Measurements from ENCODE around the gene EHD4. TPM values are rescaled to one million over a fixed set of nuclear protein-coding genes. Genes with fewer than 3 reads are reported as not detected.

Gene EHD4
- total and polyA plus RNA-seq, 2 donors (not counting 3 experiments of a cell fraction or from before 2014, with no cell fraction given): 96.7 to 128 TPM

- TF ChIP-seq MYC (IDR thresholded peaks at IDR 0.05; ENCODE audit: low read depth, low read length) (no peak), CTCF (IDR thresholded peaks at IDR 0.05; ENCODE audit: extremely low read depth in 1 of 2, insufficient read depth in 1 of 2, low read depth in 1 of 2, low read length in 2 of 2) (peak in 1 of 2 donors; percentile 1), POLR2A (IDR thresholded peaks at IDR 0.05; ENCODE audit: low read depth, low read length) (no peak), POLR2AphosphoS5 (IDR thresholded peaks at IDR 0.05; ENCODE audit: insufficient read depth, low read depth, low read length) (peak; percentile 16), MAX (IDR thresholded peaks at IDR 0.05; ENCODE audit: insufficient read depth, insufficient read length) (no peak), GATA2 (IDR thresholded peaks at IDR 0.05; ENCODE audit: insufficient read depth, insufficient read length, low read depth, low read length) (no peak), EZH2 (IDR thresholded peaks at IDR 0.05; ENCODE audit: borderline replicate concordance, low read depth, low read length, severe bottlenecking) (no peak), JUN (IDR thresholded peaks at IDR 0.05; ENCODE audit: borderline replicate concordance, insufficient read depth, insufficient read length, low read depth) (no peak), FOS (IDR thresholded peaks at IDR 0.05; ENCODE audit: borderline replicate concordance, insufficient read depth, low read length) (no peak)
- peak; percentile 83 for DNase-seq (ENCODE audit: low read depth, low spot score)
- Histone ChIP-seq H3K9ac (replicated peaks; ENCODE audit: extremely low read depth, insufficient read depth, low read length) (peak overlapping the region; percentile 78), H3K4me3 (replicated peaks in 1 of 3; ENCODE audit: insufficient read depth in 1 of 3, low read depth in 1 of 3, low read length in 3 of 3) (peak overlapping the region; percentile 84 to 100 (median 97)), H3K9me3 (replicated peaks; ENCODE audit: control insufficient read depth, insufficient read depth, low read length) (no peaks in the 10 kb centered on the region), H3K9me1 (replicated peaks; ENCODE audit: control insufficient read depth, extremely low read depth, insufficient read depth, low read length) (no peaks in the 10 kb centered on the region), H3K27ac (ENCODE audit: insufficient read depth, low read depth, low read length) (peak overlapping the region; percentile 69), H3K27me3 (ENCODE audit: control insufficient read depth in 2 of 2, insufficient read depth in 2 of 2, low read length in 2 of 2) (no peaks in the 10 kb centered on the region), H3K79me2 (ENCODE audit: control insufficient read depth, insufficient read depth, low read length) (peaks cover 61% of the 10 kb centered on the region), H3K4me1 (ENCODE audit: control insufficient read depth, extremely low read depth, insufficient read depth, low read length) (peaks cover 45% of the 10 kb centered on the region), H3K4me2 (ENCODE audit: insufficient read depth, low read length) (peak overlapping the region; percentile 77), H4K20me1 (replicated peaks; ENCODE audit: control insufficient read depth, extremely low read depth, insufficient read depth, low read length) (no peaks in the 10 kb centered on the region), H3K36me3 (ENCODE audit: control insufficient read depth in 2 of 2, extremely low read depth in 1 of 2, insufficient read depth in 2 of 2, low read length in 2 of 2) (no peaks in the 10 kb centered on the region), H2AFZ (ENCODE audit: low read depth, low read length) (no peak overlapping the region)
- ChIA-PET CTCF (interaction anchor here (1.3 to 7.1 kb wide), 8 partner anchors 10 to 68 kb away, joined by 3 to 44 read pairs (median 24); no protein-coding TSS in a partner anchor), POLR2A (interaction anchor here (0.6 to 1.8 kb wide), 2 partner anchors 10 to 34 kb away, joined by 3 to 11 read pairs; no protein-coding TSS in a partner anchor)
- intact Hi-C loops (cut with micrococcal nuclease): loop anchor here (5.0 kb wide), 2 partner anchors 86 to 199 kb away; partner anchors contain the start of gene MAPKBP1
- FAIRE-seq: peak; percentile 49
- TSS peak; percentile 35 for BruUV-seq (replicated peaks)
- dilution Hi-C loops (cut with MboI; ENCODE audit: extremely low pct_ligation_motif_present, low sequenced_read_pairs): no loop called here
These were observed 1.1 kb downstream of the EHD4 start for GRCh38 chr15:41971089-41971894.
